ENCODE measurements around the gene SNRNP40.
"Not testable (repeated sequence)": the region's sequence is repeated elsewhere in the genome, so short reads cannot be mapped to it uniquely, and the experiment has no call there.

The SNRNP40 gene

GRCh38 chr1:31273619-31274018 is 23.0 kb downstream of the SNRNP40 start:
- no peak for DNase-seq

- DNase-seq: no peak
These were observed 24.2 kb downstream of the SNRNP40 start for GRCh38 chr1:31272369-31272768.

GRCh38 chr1:31266547-31266946 is 30.0 kb downstream of the SNRNP40 start:
- no peak for DNase-seq

- no peak for DNase-seq
These were observed 31.7 kb downstream of the SNRNP40 start for GRCh38 chr1:31264790-31265386.

- no peak for DNase-seq
These were observed 33.2 kb downstream of the SNRNP40 start for GRCh38 chr1:31263408-31263807.

- DNase-seq: not testable (repeated sequence)
These were observed 34.2 kb downstream of the SNRNP40 start for GRCh38 chr1:31262393-31262792.

GRCh38 chr1:31261916-31262315 is 34.7 kb downstream of the SNRNP40 start:
- DNase-seq: no peak

- no peak for DNase-seq
These were observed 36.8 kb downstream of the SNRNP40 start for GRCh38 chr1:31259746-31260145.

- DNase-seq: no peak
These were observed 38.0 kb downstream of the SNRNP40 start for GRCh38 chr1:31258581-31258980.

GRCh38 chr1:31257213-31257612 is 39.4 kb downstream of the SNRNP40 start:
- DNase-seq: no peak

- no peak for DNase-seq
These were observed 46.7 kb downstream of the SNRNP40 start for GRCh38 chr1:31249854-31250253.

GRCh38 chr1:31248276-31248675 is 48.3 kb downstream of the SNRNP40 start:
- no peak for DNase-seq

GRCh38 chr1:31244326-31244725 is 52.3 kb downstream of the SNRNP40 start:
- no peak for DNase-seq

- no peak for DNase-seq
These were observed 52.9 kb downstream of the SNRNP40 start for GRCh38 chr1:31243501-31244286.

GRCh38 chr1:31241321-31241720 is 55.3 kb downstream of the SNRNP40 start:
- DNase-seq: no peak

- DNase-seq: no peak
These were observed 56.8 kb downstream of the SNRNP40 start, which contains the start of gene NKAIN1 for GRCh38 chr1:31239653-31240241. Gene NKAIN1, minus strand, starts transcription at chr1:31239887. Its CDS starts 340 bp downstream, at chr1:31239547.

GRCh38 chr1:31238986-31239613 is 57.5 kb downstream of the SNRNP40 start:
- DNase-seq: no peak

- no peak for DNase-seq
These were observed 58.0 kb downstream of the SNRNP40 start for GRCh38 chr1:31238612-31238985.

GRCh38 chr1:31234870-31235269 is 61.7 kb downstream of the SNRNP40 start:
- no peak for DNase-seq

- DNase-seq: no peak
These were observed 62.4 kb downstream of the SNRNP40 start for GRCh38 chr1:31234123-31234708.

- no peak for DNase-seq
These were observed 63.9 kb downstream of the SNRNP40 start for GRCh38 chr1:31232689-31233088.

GRCh38 chr1:31231802-31232201 is 64.8 kb downstream of the SNRNP40 start:
- no peak for DNase-seq

GRCh38 chr1:31230378-31230777 is 66.2 kb downstream of the SNRNP40 start:
- no peak for DNase-seq

Measured in NCI-H1048 (cell line).